DMS153 (cell line): ENCODE results near the gene NUP62CL.
"Not testable (repeated sequence)": the region's sequence is repeated elsewhere in the genome, so short reads cannot be mapped to it uniquely, and the experiment has no call there.

Experiments
- DNase-seq: peaks from one replicate; lab custom pipeline; 2025; lab: John Stamatoyannopoulos, UW

The NUP62CL gene

GRCh38 chrX:107205770-107206696, at the start of gene NUP62CL, which contains the start of gene DNAAF6:
NUP62CL (minus strand) TSS chrX:107206433; CDS start chrX:107175146, 31,287 bp downstream.
DNAAF6 (plus strand) TSS chrX:107206611; CDS start chrX:107212876, 6,265 bp downstream.
- peak; percentile 75 for DNase-seq

- DNase-seq, result no peak
Observed at GRCh38 chrX:107228486-107228819, 22.2 kb upstream of the NUP62CL start.

GRCh38 chrX:107227780-107228485, 21.7 kb upstream of the NUP62CL start:
- no peak for DNase-seq

- DNase-seq, result no peak
Observed at GRCh38 chrX:107226757-107227156, 20.5 kb upstream of the NUP62CL start.

GRCh38 chrX:107213477-107213876, 7.2 kb upstream of the NUP62CL start:
- DNase-seq, result no peak

- DNase-seq, result no peak
Observed at GRCh38 chrX:107207943-107208342, 1.7 kb upstream of the NUP62CL start.

- no peak for DNase-seq
Observed at GRCh38 chrX:107207089-107207488, 856 bp upstream of the NUP62CL start.

GRCh38 chrX:107206697-107207065, 448 bp upstream of the NUP62CL start:
- DNase-seq, result no peak

GRCh38 chrX:107204068-107204605, 2.1 kb downstream of the NUP62CL start:
- DNase-seq, result no peak

- DNase-seq, result no peak
Observed at GRCh38 chrX:107199491-107199890, 6.7 kb downstream of the NUP62CL start.

GRCh38 chrX:107198074-107198473, 8.2 kb downstream of the NUP62CL start:
- DNase-seq, result not testable (repeated sequence)

GRCh38 chrX:107197319-107197718, 8.9 kb downstream of the NUP62CL start:
- no peak for DNase-seq

- DNase-seq, result no peak
Observed at GRCh38 chrX:107171369-107172102, 34.7 kb downstream of the NUP62CL start.

- DNase-seq, result no peak
Observed at GRCh38 chrX:107168712-107169111, 37.5 kb downstream of the NUP62CL start.

- DNase-seq, result no peak
Observed at GRCh38 chrX:107168257-107168656, 38.0 kb downstream of the NUP62CL start.

- no peak for DNase-seq
Observed at GRCh38 chrX:107167163-107167921, 38.9 kb downstream of the NUP62CL start.

- DNase-seq, result not testable (repeated sequence)
Observed at GRCh38 chrX:107157618-107158017, 48.6 kb downstream of the NUP62CL start.

- not testable (repeated sequence) for DNase-seq
Observed at GRCh38 chrX:107155621-107156430, 50.4 kb downstream of the NUP62CL start.

GRCh38 chrX:107154787-107155620, 51.2 kb downstream of the NUP62CL start:
- no peak for DNase-seq

- no peak for DNase-seq
Observed at GRCh38 chrX:107153005-107153404, 53.2 kb downstream of the NUP62CL start.
